ENCODE measurements around the gene GLRX3. TPM values are rescaled to one million over a fixed set of nuclear protein-coding genes. Genes with fewer than 3 reads are reported as not detected.

The GLRX3 gene
- polyA plus RNA-seq, 3 donors: 37.2 to 67.3 (median 65.7) TPM

DNA sequence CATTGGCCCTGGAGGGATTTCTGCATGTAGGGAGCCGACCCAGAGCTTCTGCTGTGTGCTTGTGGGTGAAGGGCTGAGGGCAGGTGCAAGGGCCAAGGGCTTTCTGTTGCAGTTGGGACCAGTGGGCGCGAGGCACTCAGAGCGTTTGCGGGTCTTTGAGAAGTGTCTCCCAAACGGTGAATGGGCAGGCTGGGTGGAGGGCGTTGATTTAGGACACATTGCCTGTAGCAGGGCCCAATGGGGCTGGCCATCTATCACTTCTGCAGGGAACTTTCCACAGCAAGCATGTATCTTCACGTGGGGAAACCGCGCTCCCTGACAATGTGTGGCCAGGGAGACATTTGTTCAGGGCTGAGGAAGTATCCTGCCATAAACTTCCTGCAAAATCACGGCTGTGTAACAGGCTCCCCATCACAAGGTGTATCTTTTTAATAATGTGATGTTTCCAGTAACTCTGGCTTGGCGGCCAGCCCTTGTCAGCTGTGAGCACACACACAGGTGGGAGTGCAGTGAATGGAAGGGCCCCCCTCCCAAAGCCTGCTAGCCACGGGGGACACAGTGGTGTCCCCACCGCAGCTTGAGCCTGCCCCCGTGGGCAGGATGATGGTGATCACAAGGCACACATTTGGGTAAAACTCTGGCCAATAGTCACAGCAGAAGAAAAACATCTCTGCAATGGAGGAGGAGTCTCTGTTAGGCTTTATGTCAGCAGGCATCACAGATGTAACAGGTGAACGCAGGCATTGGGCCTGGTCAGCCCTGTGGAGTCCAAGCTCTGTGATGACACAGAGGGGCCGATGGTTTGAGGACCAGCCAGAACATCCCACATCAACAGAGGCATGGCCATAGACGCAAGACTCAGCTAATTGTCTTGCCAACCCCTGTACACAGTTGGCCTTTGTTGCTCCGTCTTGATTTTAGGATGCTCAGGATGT, 84.3 kb downstream of the GLRX3 start:
- H3K27ac ChIP-seq (ENCODE audit: low read depth, low read length): no peak overlapping the region
- WGBS, 3 donors: 84 to 90% (median 88%) methylated on average over 19 of the region's 19 CpGs

DNA sequence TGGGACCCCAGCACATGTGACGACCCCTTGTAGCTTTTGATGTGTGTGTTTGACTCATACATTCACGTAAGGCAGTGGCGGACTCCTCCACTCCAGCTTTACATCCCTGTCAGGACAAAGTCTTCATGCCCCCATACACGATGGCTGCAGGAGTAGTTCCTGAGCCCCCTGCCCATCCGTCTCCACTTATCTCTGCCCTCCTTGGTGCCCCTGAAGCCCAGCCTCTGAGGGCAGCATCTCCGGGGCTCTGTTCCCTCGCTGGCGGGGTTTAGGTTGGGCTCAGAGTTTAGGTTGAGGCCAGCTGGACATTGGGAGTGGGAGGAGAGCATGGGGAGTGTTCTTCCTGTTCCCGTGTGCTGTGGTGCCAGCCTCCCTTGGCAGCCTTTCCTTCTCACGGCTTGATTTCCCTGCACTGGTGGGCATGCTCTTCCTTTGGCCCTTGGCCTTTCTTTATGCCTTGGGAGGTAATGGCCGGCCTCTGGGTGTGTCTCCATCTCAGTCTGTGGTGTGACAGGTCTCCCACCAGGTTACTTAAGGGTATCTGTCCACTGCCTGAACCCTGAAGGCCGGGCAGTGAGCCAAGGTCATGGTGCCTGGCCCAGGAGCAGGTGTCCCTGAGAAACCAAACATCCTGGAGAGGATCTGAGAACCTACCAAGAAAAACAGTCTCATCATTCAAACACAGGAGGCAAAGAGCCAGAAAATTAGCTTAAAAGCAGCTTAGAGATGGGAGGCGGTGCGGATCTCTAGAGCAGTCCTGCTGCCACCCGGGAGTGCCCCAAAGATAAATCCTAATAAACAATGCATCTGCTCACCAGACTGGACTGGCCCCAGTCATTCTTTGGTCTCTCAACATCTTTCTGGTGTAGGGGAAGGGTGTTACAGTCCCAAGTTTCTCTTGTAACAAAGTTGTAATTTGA, 85.5 kb downstream of the GLRX3 start:
- 75 to 84% (median 79%) methylated on average over 14 to 15 of the region's 15 CpGs for WGBS, 3 donors
- no peak overlapping the region for H3K27ac ChIP-seq (ENCODE audit: low read depth, low read length)

GRCh38 chr10:130222381-130222780, 86.2 kb downstream of the GLRX3 start:
- H3K27ac ChIP-seq (ENCODE audit: low read depth, low read length): no peak overlapping the region
- WGBS, 3 donors: 85 to 92% (median 86%) methylated on average over 8 of the region's 8 CpGs

DNA sequence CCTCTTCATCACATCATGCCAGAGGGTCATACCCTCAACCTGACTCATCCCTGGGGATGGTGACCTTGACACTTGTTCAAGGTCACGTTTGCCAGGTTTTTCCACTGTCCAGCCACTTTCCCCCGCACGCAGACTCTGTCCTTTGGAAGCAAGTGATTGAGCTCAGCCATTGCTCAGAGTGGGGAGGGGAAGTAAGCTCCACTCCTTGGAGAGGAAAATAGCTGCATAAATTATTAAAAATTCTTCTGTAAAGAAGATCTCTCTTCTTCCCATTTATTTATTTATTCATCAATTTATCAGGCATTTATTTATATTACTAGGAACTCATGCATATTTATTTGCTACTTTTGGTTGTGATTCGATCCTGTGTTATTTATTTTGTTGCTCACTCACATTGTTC, 88.0 kb downstream of the GLRX3 start:
- 61 to 77% (median 70%) methylated on average over 4 of the region's 4 CpGs for WGBS, 3 donors
- H3K27ac ChIP-seq (ENCODE audit: low read depth, low read length): no peak overlapping the region

GRCh38 chr10:130226012-130226411, 89.8 kb downstream of the GLRX3 start:
- H3K27ac ChIP-seq (ENCODE audit: low read depth, low read length): no peak overlapping the region
- 81 to 91% (median 87%) methylated on average over 3 of the region's 3 CpGs for WGBS, 3 donors

- H3K27ac ChIP-seq (ENCODE audit: low read depth, low read length): no peak overlapping the region
- 79 to 88% (median 81%) methylated on average over 2 of the region's 2 CpGs for WGBS, 3 donors
Observed at GRCh38 chr10:130227883-130228282, 91.7 kb downstream of the GLRX3 start.

Other genes starting within 250 kb of the GLRX3 start
- gene EBF3, start 172.1 kb upstream of the GLRX3 start, polyA plus RNA-seq: 10 to 100 TPM in 2 of 3 donors, 1 to 10 TPM in 1; 1.8 to 33.5 (median 12.6) TPM
- gene C10orf143, start 25.6 kb upstream of the GLRX3 start, polyA plus RNA-seq: 1 to 10 TPM; 2.6 to 7.1 (median 4.2) TPM

Measured in adipose tissue (tissue), 3 donors.